Esophagus squamous epithelium (tissue), 4 donors: Measurements from ENCODE around the gene DISP3.

ENCODE experiments used
- CTCF ChIP-seq, 6 experiments: fragments of 450-650 bp in 4 of 6; fragments of 200-600 bp in 2 of 6; sonication (generic) in 2 of 6; IDR thresholded peaks; one replicate each; pipeline ENCODE4 v1.5.1; 2016 to 2019; ENCODE audit warnings: antibody characterized with exemption in 6 of 6, mild to moderate bottlenecking in 4 of 6, moderate library complexity in 4 of 6
- POLR2A ChIP-seq, 4 donors: fragments of 450-650 bp; IDR thresholded peaks; one replicate each; pipeline ENCODE4 v1.6.1; 2017; ENCODE audit warnings: antibody characterized with exemption in 4 of 4, mild to moderate bottlenecking in 4 of 4, moderate library complexity in 3 of 4

GRCh38 chr1:11535316-11535715, 56.4 kb downstream of the DISP3 start:
- TF ChIP-seq CTCF (IDR thresholded peaks at IDR 0.05) (no peak), POLR2A (IDR thresholded peaks at IDR 0.05) (no peak)
